NCI-H146 treated with DMSO at 0.1 percent for 48 hours (cell line): ENCODE results near the gene SEZ6L2.
A peak's percentile ranks its signal among the peaks of the same experiment; 100 is the strongest.
"Not testable (repeated sequence)": the region's sequence is repeated elsewhere in the genome, so short reads cannot be mapped to it uniquely, and the experiment has no call there.

Source experiments
- DNase-seq: peaks from one replicate; lab custom pipeline; 2025; ENCODE audit not compliant: unreplicated experiment; lab: John Stamatoyannopoulos, UW

The SEZ6L2 gene

GRCh38 chr16:29891525-29892457 is 7.6 kb downstream of the SEZ6L2 start:
- no peak for DNase-seq

DNA sequence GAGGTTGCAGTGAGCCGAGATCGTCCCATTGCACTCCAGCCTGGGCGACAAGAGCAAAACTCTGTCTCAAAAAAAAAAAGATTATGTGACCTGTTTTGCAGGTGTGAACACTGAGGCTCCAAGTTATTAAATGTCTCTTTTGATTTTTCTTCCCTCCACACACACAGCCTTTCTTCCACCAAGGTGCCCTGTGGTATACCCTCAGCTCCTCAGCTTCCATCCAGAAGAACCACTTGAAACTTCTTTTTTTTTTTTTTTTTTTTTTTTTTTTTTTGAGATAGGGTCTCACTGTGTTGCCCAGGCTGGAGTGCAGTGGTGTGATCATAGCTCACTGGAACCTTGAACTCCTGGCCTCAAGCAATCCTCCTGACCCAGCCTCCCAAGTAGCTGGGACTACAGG is 10.0 kb downstream of the SEZ6L2 start:
- DNase-seq, result not testable (repeated sequence)

GRCh38 chr16:29883987-29884386 is 15.4 kb downstream of the SEZ6L2 start:
- DNase-seq, result no peak

GRCh38 chr16:29881050-29881449 is 18.3 kb downstream of the SEZ6L2 start:
- no peak for DNase-seq

- DNase-seq, result no peak
Measured at GRCh38 chr16:29878172-29878571, 21.2 kb downstream of the SEZ6L2 start.

DNA sequence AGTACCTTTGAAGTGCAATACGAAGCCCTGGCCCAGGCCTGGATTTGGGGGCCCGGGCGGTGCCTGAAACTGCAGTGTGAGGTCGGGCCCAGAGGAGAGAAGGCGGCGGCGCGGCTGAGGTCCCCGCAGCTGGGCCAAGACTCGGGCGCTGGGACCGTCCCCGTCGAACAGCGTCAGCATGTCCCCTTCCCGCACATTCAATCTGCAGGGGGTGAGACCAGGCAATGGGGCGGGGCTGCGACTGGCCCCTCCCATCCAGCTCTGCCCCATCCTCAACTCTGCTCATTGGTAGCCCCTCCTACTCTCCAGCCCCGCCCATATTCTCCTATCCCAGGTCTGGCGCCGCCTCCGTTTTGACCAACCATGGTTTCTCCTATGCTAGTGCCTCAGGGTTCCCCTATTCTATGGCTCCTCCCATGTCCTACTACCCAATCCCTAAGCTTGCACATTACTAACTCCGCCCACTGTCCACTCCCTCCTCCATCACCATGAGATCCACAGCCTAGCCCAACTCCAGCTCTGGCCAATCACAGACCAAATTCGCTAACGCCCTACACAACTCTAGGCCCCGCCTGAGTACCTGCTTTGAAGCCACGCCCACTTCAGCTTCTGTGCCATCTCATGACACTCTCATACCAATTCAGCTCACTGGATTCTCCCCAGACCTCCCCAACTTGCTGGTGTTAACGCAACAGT is 21.9 kb downstream of the SEZ6L2 start:
- no peak for DNase-seq

- DNase-seq, result no peak
Measured at GRCh38 chr16:29876594-29877249, 22.6 kb downstream of the SEZ6L2 start.

- no peak for DNase-seq
Measured at GRCh38 chr16:29876217-29876593, 23.1 kb downstream of the SEZ6L2 start.

GRCh38 chr16:29875206-29875605 is 24.1 kb downstream of the SEZ6L2 start:
- DNase-seq, result no peak

DNA sequence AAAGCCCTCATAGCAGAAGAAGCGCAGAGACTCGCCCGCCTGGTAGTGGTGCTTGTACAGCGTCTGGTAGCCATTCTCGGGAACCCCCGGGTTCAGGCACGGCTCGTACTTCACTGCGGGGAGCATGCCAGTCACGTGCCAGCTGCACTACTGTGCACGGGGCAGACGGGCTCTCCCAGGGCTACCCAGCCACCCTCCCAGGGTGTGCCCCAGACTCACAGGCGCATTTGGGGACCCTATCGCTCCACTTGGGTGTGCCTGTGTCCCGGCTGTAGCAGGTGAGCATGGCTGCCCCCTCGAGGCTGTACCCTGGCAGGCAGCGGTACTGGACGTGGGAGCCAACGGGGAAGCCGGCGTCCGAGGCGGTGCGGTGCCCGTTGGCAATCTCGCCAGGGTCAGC is 26.0 kb downstream of the SEZ6L2 start:
- DNase-seq, result no peak

GRCh38 chr16:29871822-29872546 is 27.4 kb downstream of the SEZ6L2 start:
- no peak for DNase-seq

- not testable (repeated sequence) for DNase-seq
Measured at GRCh38 chr16:29869067-29869466, 30.3 kb downstream of the SEZ6L2 start.

GRCh38 chr16:29868396-29869009 is 30.8 kb downstream of the SEZ6L2 start:
- DNase-seq, result no peak

DNA sequence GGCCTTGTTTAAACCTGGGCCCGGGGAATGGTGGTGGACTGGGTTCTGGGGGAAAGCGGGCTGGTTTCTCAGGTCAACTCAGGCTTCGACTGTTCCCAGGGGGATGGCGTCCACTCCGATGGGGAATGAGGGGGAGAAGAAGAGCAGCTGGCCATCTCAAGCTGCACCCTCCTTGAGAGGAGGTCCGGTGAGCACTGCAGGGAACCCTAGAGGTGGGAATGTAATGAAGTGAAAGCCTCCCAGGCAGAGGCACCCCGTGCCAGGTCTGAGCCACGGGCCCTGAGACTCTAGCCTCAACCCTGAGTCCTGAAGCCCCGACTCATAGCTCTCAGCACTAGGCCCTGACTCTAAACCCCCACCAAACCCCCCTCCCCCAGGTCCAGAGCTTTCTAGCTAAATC is 35.1 kb downstream of the SEZ6L2 start:
- no peak for DNase-seq

GRCh38 chr16:29863669-29863984 is 35.7 kb downstream of the SEZ6L2 start:
- DNase-seq, result no peak

DNA sequence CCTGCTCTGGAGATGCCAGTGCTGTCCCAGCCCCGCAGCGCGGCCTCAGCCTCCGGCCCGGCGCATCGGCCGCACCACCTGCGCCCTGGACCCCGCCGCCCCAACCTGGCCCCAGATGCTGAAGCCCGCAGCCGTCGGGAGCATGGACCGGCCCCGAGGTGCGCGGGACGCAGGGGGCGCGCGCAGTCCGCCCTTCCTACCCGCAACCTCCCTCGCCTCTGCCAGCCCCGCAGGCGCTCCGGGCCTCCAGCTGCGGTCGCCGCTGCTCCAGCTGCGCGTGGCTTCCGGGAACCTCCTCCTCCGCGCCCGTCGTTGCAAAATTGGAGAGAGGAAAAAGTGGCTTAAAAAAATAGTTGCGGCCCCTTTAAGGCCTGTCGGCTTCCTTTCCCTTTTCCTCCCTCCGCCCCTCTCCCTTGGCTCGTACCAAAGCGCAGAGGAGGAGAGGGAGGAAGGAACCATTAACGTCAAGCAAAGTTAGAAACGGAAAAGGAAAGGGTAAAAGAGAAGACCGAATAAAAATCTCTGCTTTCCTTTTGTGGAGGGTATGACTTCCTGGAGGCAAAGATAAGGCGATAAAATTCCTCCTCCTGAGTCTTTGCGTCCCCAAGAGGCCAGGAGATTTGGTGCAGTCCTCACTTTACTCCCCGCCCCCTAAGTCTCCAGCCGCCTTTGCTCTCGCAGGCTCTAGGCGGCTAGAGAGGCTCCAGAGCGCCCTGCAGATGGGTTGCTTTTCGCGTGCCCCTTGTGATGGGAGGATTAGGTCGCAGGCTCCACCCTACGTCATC is 36.3 kb downstream of the SEZ6L2 start, which contains the start of gene CDIPT:
Gene CDIPT (minus strand): TSS at position 343 of the 785 bp plus-strand sequence. CDS start 369 bp downstream, outside the sequence.
- DNase-seq, result peak; percentile 95

- DNase-seq, result peak; percentile 28
Measured at GRCh38 chr16:29862383-29862883, 36.9 kb downstream of the SEZ6L2 start.

- no peak for DNase-seq
Measured at GRCh38 chr16:29860218-29860617, 39.1 kb downstream of the SEZ6L2 start.

GRCh38 chr16:29858974-29859373 is 40.4 kb downstream of the SEZ6L2 start:
- no peak for DNase-seq
